Retinal pigment epithelial cell (primary cell): ENCODE results near the gene PEX3.
"Not testable (repeated sequence)": the region's sequence is repeated elsewhere in the genome, so short reads cannot be mapped to it uniquely, and the experiment has no call there.

Source experiments
- DNase-seq: peaks from one replicate; pipeline ENCODE4 v3.0.0-alpha.2; 2010; ENCODE audit warnings: low read depth
- H3K4me3 ChIP-seq: 2 replicates; pipeline ENCODE4 v1.5.1; 2011; ENCODE audit warnings: mild to moderate bottlenecking, low read length, control low read depth, moderate library complexity
- TF ChIP-seq, protein P1 (sequence below): conservative IDR thresholded peaks from 2 replicates; pipeline ENCODE4 v1.5.1; 2011; ENCODE audit warnings: low read depth, low read length, control low read depth, inconsistent platforms

PEX3 gene

DNA sequence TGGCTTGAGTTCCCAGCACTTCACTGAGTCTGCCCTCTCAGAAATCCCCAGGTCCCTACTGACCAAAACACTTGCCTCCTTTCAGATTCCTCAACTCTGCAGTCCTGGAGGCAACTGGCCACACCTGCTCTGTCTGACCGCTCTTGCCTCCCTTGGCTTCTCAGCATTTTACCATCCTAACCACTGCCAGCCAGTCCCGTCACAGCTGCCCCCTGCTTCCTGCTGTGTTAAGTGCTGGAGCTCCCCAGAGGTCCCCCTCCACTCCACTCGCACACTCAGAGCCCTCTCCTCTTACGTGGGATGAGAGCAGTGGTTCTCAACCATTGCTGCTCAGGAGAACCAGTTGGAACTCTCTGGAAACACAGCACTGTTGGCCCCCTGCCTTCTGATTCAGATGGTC, 20.6 kb upstream of the PEX3 start:
- no peak for DNase-seq
- H3K4me3 ChIP-seq = no peak overlapping the region
- TF ChIP-seq, protein P1, sequence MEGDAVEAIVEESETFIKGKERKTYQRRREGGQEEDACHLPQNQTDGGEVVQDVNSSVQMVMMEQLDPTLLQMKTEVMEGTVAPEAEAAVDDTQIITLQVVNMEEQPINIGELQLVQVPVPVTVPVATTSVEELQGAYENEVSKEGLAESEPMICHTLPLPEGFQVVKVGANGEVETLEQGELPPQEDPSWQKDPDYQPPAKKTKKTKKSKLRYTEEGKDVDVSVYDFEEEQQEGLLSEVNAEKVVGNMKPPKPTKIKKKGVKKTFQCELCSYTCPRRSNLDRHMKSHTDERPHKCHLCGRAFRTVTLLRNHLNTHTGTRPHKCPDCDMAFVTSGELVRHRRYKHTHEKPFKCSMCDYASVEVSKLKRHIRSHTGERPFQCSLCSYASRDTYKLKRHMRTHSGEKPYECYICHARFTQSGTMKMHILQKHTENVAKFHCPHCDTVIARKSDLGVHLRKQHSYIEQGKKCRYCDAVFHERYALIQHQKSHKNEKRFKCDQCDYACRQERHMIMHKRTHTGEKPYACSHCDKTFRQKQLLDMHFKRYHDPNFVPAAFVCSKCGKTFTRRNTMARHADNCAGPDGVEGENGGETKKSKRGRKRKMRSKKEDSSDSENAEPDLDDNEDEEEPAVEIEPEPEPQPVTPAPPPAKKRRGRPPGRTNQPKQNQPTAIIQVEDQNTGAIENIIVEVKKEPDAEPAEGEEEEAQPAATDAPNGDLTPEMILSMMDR = no peak

- TF ChIP-seq, protein P1 = no peak
- no peak overlapping the region for H3K4me3 ChIP-seq
- no peak for DNase-seq
These were observed 19.4 kb upstream of the PEX3 start for GRCh38 chr6:143431226-143431625.

DNA sequence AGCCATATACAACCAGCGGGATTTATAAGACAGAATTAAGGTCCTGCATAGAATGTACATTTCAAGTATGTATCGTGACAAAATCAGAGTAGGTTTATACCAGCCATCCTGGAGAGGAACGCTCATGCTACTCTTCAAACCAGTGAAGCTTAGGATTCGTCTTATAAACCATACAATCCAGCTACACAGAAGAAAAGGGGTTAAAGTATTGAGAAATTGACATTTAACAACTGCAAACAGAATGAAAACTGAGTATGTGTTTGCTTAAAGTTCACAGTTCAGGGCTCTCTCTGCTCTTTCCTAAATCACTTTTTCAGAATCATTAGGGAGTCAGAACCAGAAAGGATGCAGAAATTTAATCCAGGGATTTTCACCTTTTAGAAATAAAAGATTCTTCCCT, 18.0 kb upstream of the PEX3 start:
- TF ChIP-seq, protein P1 = no peak
- DNase-seq = no peak
- H3K4me3 ChIP-seq = no peak overlapping the region

DNA sequence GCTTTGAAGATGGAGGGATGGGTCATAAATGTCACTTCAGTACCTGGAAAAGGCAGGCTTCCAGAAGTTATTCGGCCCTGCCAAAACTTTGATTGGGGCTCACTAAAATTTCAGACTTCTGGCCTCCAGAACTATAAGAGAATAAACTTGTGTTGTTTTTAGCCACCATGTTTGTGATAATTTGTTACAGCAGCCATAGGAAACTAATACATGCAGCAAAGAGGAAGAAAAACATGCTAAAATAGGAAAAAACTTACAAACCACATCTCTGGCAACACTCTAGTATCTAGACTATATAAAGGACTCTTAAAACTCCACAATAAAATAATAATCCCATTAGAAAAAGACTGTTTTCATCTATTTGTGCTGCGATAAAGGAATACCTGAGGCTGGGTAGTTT, 9.6 kb upstream of the PEX3 start:
- H3K4me3 ChIP-seq = no peak overlapping the region
- TF ChIP-seq, protein P1 = no peak
- DNase-seq = no peak

GRCh38 chr6:143441680-143442545, 8.7 kb upstream of the PEX3 start:
- H3K4me3 ChIP-seq = no peak overlapping the region
- TF ChIP-seq, protein P1 = no peak
- DNase-seq = no peak

DNA sequence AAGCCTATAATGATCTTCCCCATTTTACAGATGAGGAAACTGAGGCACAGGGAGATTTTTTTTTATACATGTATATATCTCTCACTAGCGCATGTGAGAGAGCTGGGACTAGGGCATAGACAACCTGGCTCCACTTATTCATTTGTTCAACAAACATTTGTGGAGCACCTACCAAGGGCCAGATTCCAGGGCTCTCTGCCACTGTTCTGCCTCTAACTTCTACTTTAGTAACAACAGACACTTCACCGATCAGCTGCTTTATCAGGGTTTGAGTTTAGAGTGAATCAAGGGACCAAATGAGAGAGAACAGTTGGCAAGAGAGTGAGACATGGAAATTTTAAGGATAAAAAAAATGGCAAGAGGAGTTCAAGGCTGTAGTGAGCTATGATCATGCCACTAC, 7.5 kb upstream of the PEX3 start:
- TF ChIP-seq, protein P1 = no peak
- H3K4me3 ChIP-seq = no peak overlapping the region
- DNase-seq = no peak

DNA sequence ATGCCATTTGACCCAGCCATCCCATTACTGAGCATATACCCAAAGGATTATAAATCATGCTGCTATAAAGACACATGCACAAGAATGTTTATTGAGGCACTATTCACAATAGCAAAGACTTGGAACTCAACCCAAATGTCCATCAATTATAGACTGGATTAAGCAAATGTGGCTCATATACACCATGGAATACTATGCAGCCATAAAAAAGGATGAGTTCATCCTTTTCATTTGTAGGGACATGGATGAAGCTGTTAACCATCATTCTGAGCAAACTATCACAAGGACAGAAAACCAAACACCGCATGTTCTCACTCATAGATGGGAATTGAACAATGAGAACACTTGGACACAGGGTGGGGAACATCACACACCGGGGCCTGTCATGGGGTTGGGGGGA, 2.7 kb upstream of the PEX3 start:
- not testable (repeated sequence) for DNase-seq, H3K4me3 ChIP-seq
